HCT116 (cell line): ENCODE data around the gene HECTD2. TPM values are rescaled to one million over a fixed set of nuclear protein-coding genes. Genes with fewer than 3 reads are reported as not detected.

ENCODE experiments used
- ATAC-seq: fragments of 200-7000 bp; cut with Tn5 transposase; 2 replicates; pipeline ENCODE4 v1.9.1; 2020; ENCODE audit warnings: mild to moderate bottlenecking, moderate library complexity
- BruUV-seq: library from RNA; stranded (reverse); fragments of 400-500 nt; replicated peaks from 2 replicates; lab custom pipeline; 2021; lab: Mats Ljungman, UMichigan
- CTCF ChIA-PET: fragments of 300-600 bp; sonication (Branson Sonifier 250); formaldehyde crosslinking; loops from one replicate; lab custom pipeline; 2021; ENCODE audit warnings: antibody characterized with exemption; lab: Charles Lee
- POLR2A ChIA-PET: fragments of 300-600, 350-600 bp; sonication (Branson Sonifier 250); formaldehyde crosslinking; loops from one replicate; lab custom pipeline; 2021; ENCODE audit warnings: antibody characterized with exemption; lab: Charles Lee
- RAD21 ChIA-PET, 2 experiments: fragments of 300-600 bp; sonication (Branson Sonifier 250); formaldehyde crosslinking; loops; one replicate each; lab custom pipeline; 2023; ENCODE audit warnings: low total read pairs in 2 of 2; ENCODE audit not compliant: uncharacterized antibody in 2 of 2, unreplicated experiment in 2 of 2, low non-redundant PET in 1 of 2; lab: Charles Lee
- DNase-seq: peaks from one replicate; pipeline ENCODE4 v3.0.0-alpha.2; 2010; ENCODE audit warnings: low read depth, low spot score
- H2AFZ ChIP-seq: fragments of 200-600 bp; shearing (Covaris generic), sonication (generic); 2 replicates; pipeline ENCODE4 v1.6.1; 2017; ENCODE audit warnings: low read depth, mixed run types, mixed read lengths, antibody characterized with exemption, low read length; ENCODE audit not compliant: poor library complexity, severe bottlenecking
- H3K27ac ChIP-seq: 2 replicates; pipeline ENCODE4 v1.5.1; 2012; ENCODE audit warnings: low read depth, low read length
- H3K27me3 ChIP-seq: fragments of 200-600 bp; sonication (generic); 2 replicates; pipeline ENCODE4 v1.6.1; 2016; ENCODE audit warnings: mixed run types, low read length, mixed read lengths; ENCODE audit not compliant: insufficient read depth
- H3K36me3 ChIP-seq, 2 experiments: fragments of 200-500 bp in 1 of 2; fragments of 200-600 bp in 1 of 2; sonication (Bioruptor generic) in 1 of 2; sonication (generic) in 1 of 2; 2 replicates each; pipeline versions ENCODE4 v1.5.1 to v1.6.1; 2014 to 2016; ENCODE audit warnings: low read length in 2 of 2, inconsistent platforms in 1 of 2, mixed read lengths in 1 of 2, mixed run types in 1 of 2; ENCODE audit not compliant: insufficient read depth in 2 of 2, control insufficient read depth in 1 of 2
- H3K4me1 ChIP-seq, 2 experiments: fragments of 200-600 bp in 1 of 2; sonication (generic) in 1 of 2; 2 replicates each; pipeline versions ENCODE4 v1.5.1 to v1.6.1; 2012 to 2017; ENCODE audit warnings: low read length in 2 of 2, inconsistent platforms in 1 of 2, mild to moderate bottlenecking in 1 of 2, mixed read lengths in 1 of 2, mixed run types in 1 of 2, moderate library complexity in 1 of 2; ENCODE audit not compliant: insufficient read depth in 2 of 2, control insufficient read depth in 1 of 2
- H3K4me2 ChIP-seq: fragments of 200-600 bp; sonication (generic); 2 replicates; pipeline ENCODE4 v1.6.1; 2017; ENCODE audit warnings: mixed run types, low read length, mixed read lengths
- H3K4me3 ChIP-seq, 2 experiments: fragments of 200-600 bp in 1 of 2; sonication (generic) in 1 of 2; replicated peaks in 1 of 2; 2 replicates each; pipeline ENCODE4 v1.5.1; 2011 to 2016; ENCODE audit warnings: low read length in 2 of 2, control low read depth in 1 of 2, low read depth in 1 of 2, mild to moderate bottlenecking in 1 of 2, mixed read lengths in 1 of 2, mixed run types in 1 of 2
- H3K79me2 ChIP-seq: fragments of 200-600 bp; sonication (generic); 2 replicates; pipeline ENCODE4 v1.6.1; 2017; ENCODE audit warnings: mild to moderate bottlenecking, mixed run types, low read length, moderate library complexity, mixed read lengths; ENCODE audit not compliant: insufficient read depth
- H3K9ac ChIP-seq: fragments of 200-600 bp; sonication (generic); 2 replicates; pipeline ENCODE4 v1.6.1; 2016; ENCODE audit warnings: low read length, mixed read lengths
- H3K9me2 ChIP-seq: fragments of 200-600 bp; sonication (generic), shearing (Covaris generic); 2 replicates; pipeline ENCODE4 v1.6.1; 2017; ENCODE audit warnings: mixed run types, mild to moderate bottlenecking, moderate library complexity; ENCODE audit not compliant: insufficient read depth
- H3K9me3 ChIP-seq, 2 experiments: fragments of 200-500 bp in 1 of 2; fragments of 200-600 bp in 1 of 2; sonication (Bioruptor generic) in 1 of 2; sonication (generic) in 1 of 2; 2 replicates each; pipeline ENCODE4 v1.6.1; 2014 to 2017; ENCODE audit warnings: low read length in 2 of 2, mixed read lengths in 2 of 2, inconsistent platforms in 1 of 2, low read depth in 1 of 2, mild to moderate bottlenecking in 1 of 2, mixed run types in 1 of 2, moderate library complexity in 1 of 2; ENCODE audit not compliant: control insufficient read depth in 1 of 2, insufficient read depth in 1 of 2
- H4K20me1 ChIP-seq: fragments of 200-600 bp; sonication (generic), shearing (Covaris generic); 2 replicates; pipeline ENCODE4 v1.6.1; 2017; ENCODE audit warnings: mixed run types, mild to moderate bottlenecking, moderate library complexity; ENCODE audit not compliant: insufficient read depth
- CBX3 ChIP-seq: IDR thresholded peaks from 2 replicates; pipeline ENCODE4 v1.6.1; 2012; ENCODE audit warnings: low read depth
- CEBPB ChIP-seq: IDR thresholded peaks from 2 replicates; pipeline ENCODE4 v1.6.1; 2012; ENCODE audit warnings: low read depth
- ELF1 ChIP-seq: IDR thresholded peaks from 2 replicates; pipeline ENCODE4 v1.6.1; 2012; ENCODE audit warnings: low read depth, borderline replicate concordance
- EZH2 ChIP-seq: fragments of 200-600 bp; sonication (generic); IDR thresholded peaks from 2 replicates; pipeline ENCODE4 v1.6.1; 2017; ENCODE audit warnings: antibody characterized with exemption, mixed run types
- EZH2phosphoT487 ChIP-seq: fragments of 200-600 bp; IDR thresholded peaks from 2 replicates; pipeline ENCODE4 v1.6.1; 2018; ENCODE audit warnings: antibody characterized with exemption, borderline replicate concordance
- FOSL1 ChIP-seq: IDR thresholded peaks from 2 replicates; pipeline ENCODE4 v1.6.1; 2012; ENCODE audit warnings: low read depth
- MAX ChIP-seq: IDR thresholded peaks from 2 replicates; pipeline ENCODE4 v1.6.1; 2012
- POLR2A ChIP-seq: IDR thresholded peaks from 2 replicates; pipeline ENCODE4 v1.7.0; 2011; ENCODE audit warnings: borderline replicate concordance; ENCODE audit not compliant: insufficient read depth, insufficient read length; ENCODE audit errors: extremely low read depth
- RAD21 ChIP-seq: IDR thresholded peaks from 2 replicates; pipeline ENCODE4 v1.6.1; 2012; ENCODE audit warnings: low read depth, mild to moderate bottlenecking
- SIN3A ChIP-seq: IDR thresholded peaks from 2 replicates; pipeline ENCODE4 v1.6.1; 2012; ENCODE audit warnings: low read depth
- SP1 ChIP-seq: IDR thresholded peaks from 2 replicates; pipeline ENCODE4 v1.6.1; 2012; ENCODE audit warnings: low read depth
- SRF ChIP-seq: IDR thresholded peaks from 2 replicates; pipeline ENCODE4 v1.6.1; 2012; ENCODE audit warnings: low read depth
- TCF7L2 ChIP-seq: IDR thresholded peaks from 2 replicates; pipeline ENCODE4 v1.7.0; 2011; ENCODE audit warnings: borderline replicate concordance, inconsistent platforms; ENCODE audit not compliant: insufficient read depth, insufficient read length; ENCODE audit errors: extremely low read depth
- YY1 ChIP-seq: IDR thresholded peaks from 2 replicates; pipeline ENCODE4 v1.6.1; 2011; ENCODE audit warnings: low read length, low read depth, moderate library complexity, mild to moderate bottlenecking; ENCODE audit not compliant: insufficient replicate concordance; ENCODE audit errors: extremely low read depth
- ZBTB33 ChIP-seq: IDR thresholded peaks from 2 replicates; pipeline ENCODE4 v1.6.1; 2011; ENCODE audit warnings: mild to moderate bottlenecking, low read length, moderate library complexity; ENCODE audit not compliant: insufficient replicate concordance; ENCODE audit errors: extremely low read depth
- ZFX ChIP-seq: fragments of 450-650 bp; IDR thresholded peaks from 2 replicates; pipeline ENCODE4 v1.6.1; 2017
- ZNF274 ChIP-seq: fragments of 200-500 bp; sonication (Bioruptor generic); IDR thresholded peaks from 2 replicates; pipeline ENCODE4 v1.6.1; 2014; ENCODE audit warnings: mild to moderate bottlenecking, low read depth, low read length, inconsistent platforms
- intact Hi-C: fragments of 100-400 bp; cut with micrococcal nuclease; formaldehyde crosslinking; loops from 2 replicates; pipeline ENCODE4 v1.10.0; 2022
- total RNA-seq: library from RNA; stranded (reverse); gene quantifications from one replicate; pipeline ENCODE4 v1.2.1, GENCODE V29; 2021; ENCODE audit not compliant: unreplicated experiment

Gene HECTD2
- total RNA-seq, 1 experiment from 2014 or later = 3.0 TPM

- no peak overlapping the region for H3K4me2 ChIP-seq
- H3K9me2 ChIP-seq = no peaks in the 10 kb centered on the region
- no peaks in the 10 kb centered on the region for H3K9me3 ChIP-seq
- TF ChIP-seq CEBPB = no peak
- no peak for ATAC-seq
- no peaks in the 10 kb centered on the region for H3K36me3 ChIP-seq
- peaks cover 0 to 6% of the 10 kb centered on the region in 2 experiments; a peak in 1 of 4 replicates for H3K4me1 ChIP-seq
- no peak overlapping the region for H2AFZ ChIP-seq
- no peaks in the 10 kb centered on the region for H3K27me3 ChIP-seq
- CTCF ChIA-PET = no interaction called here
- H3K9ac ChIP-seq = no peak overlapping the region
- no peak overlapping the region for H3K27ac ChIP-seq
- BruUV-seq = no TSS peak
- RAD21 ChIA-PET = no interaction called here
- POLR2A ChIA-PET = no interaction called here
- peaks cover 7% of the 10 kb centered on the region; the same call in 1 of the 2 replicates for H3K79me2 ChIP-seq
- intact Hi-C loops = no loop called here
- no peaks in the 10 kb centered on the region for H4K20me1 ChIP-seq
- no peak overlapping the region for H3K4me3 ChIP-seq
- DNase-seq = no peak
Observed at GRCh38 chr10:91424016-91424415, 13.9 kb downstream of the HECTD2 start.

- ChIA-PET RAD21 (no interaction called here), POLR2A (no interaction called here), CTCF (no interaction called here)
- H3K9me3 ChIP-seq = no peaks in the 10 kb centered on the region
- ATAC-seq (no peak), DNase-seq (no peak)
- H3K36me3 ChIP-seq = no peaks in the 10 kb centered on the region
- no peaks in the 10 kb centered on the region for H3K4me1 ChIP-seq
- no peak overlapping the region for H3K27ac ChIP-seq
- H3K9ac ChIP-seq = no peak overlapping the region
- no peaks in the 10 kb centered on the region for H4K20me1 ChIP-seq
- no peaks in the 10 kb centered on the region for H3K79me2 ChIP-seq
- H3K9me2 ChIP-seq = no peaks in the 10 kb centered on the region
- intact Hi-C loops = no loop called here
- no peak overlapping the region for H2AFZ ChIP-seq
- no peaks in the 10 kb centered on the region for H3K27me3 ChIP-seq
- H3K4me3 ChIP-seq = no peak overlapping the region
- BruUV-seq = no TSS peak
- H3K4me2 ChIP-seq = no peak overlapping the region
- TF ChIP-seq SIN3A (no peak), ZBTB33 (no peak), POLR2A (no peak), YY1 (no peak), MAX (no peak), ZNF274 (no peak), RAD21 (no peak), FOSL1 (no peak), CBX3 (no peak), EZH2phosphoT487 (no peak), SRF (no peak), CEBPB (no peak), ZFX (no peak), EZH2 (no peak), TCF7L2 (no peak), ELF1 (no peak), SP1 (no peak)
Observed at GRCh38 chr10:91432175-91432574, 22.0 kb downstream of the HECTD2 start.
